ENCODE results near the gene SCIN.
"Not testable (repeated sequence)": the region's sequence is repeated elsewhere in the genome, so short reads cannot be mapped to it uniquely, and the experiment has no call there.

The SCIN gene

GRCh38 chr7:12554351-12554750 lies 16.2 kb upstream of the SCIN start:
- no peak for TF ChIP-seq CTCF (IDR thresholded peaks at IDR 0.05; ENCODE audit: low read depth, low read length, missing control alignments)
- in situ Hi-C loops (cut with HindIII; ENCODE audit: low sequenced_read_pairs), result no loop called here
- DNase-seq (ENCODE audit: low read depth), result no peak
- no peak overlapping the region for H3K4me3 ChIP-seq (ENCODE audit: low read depth, low read length)

- DNase-seq (ENCODE audit: low read depth), result no peak
- no peak for TF ChIP-seq CTCF (IDR thresholded peaks at IDR 0.05; ENCODE audit: low read depth, low read length, missing control alignments)
- in situ Hi-C loops (cut with HindIII; ENCODE audit: low sequenced_read_pairs), result no loop called here
- no peak overlapping the region for H3K4me3 ChIP-seq (ENCODE audit: low read depth, low read length)
Measured at GRCh38 chr7:12554872-12555271, 15.6 kb upstream of the SCIN start.

DNA sequence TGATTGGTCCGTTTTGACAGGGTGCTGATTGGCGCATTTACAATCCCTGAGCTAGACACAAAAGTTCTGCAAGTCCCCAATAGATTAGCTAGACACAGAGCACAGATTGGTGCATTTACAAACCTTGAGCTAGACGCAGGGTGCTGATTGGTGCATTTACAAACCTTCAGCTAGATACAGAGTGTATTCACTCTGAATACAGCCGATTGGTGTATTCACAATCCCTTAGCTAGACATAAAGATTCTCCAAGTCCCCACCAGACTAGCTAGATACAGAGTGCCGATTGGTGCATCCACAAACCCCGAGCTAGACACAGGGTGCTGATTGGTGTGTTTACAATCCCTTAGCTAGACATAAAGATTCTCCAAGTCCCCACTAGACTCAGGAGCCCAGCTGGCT lies 14.8 kb upstream of the SCIN start:
- in situ Hi-C loops (cut with HindIII; ENCODE audit: low sequenced_read_pairs); DNase-seq (ENCODE audit: low read depth); H3K4me3 ChIP-seq (ENCODE audit: low read depth, low read length): not testable (repeated sequence)

GRCh38 chr7:12556139-12556792 lies 14.3 kb upstream of the SCIN start:
- in situ Hi-C loops (cut with HindIII; ENCODE audit: low sequenced_read_pairs); DNase-seq (ENCODE audit: low read depth); H3K4me3 ChIP-seq (ENCODE audit: low read depth, low read length): not testable (repeated sequence)

DNA sequence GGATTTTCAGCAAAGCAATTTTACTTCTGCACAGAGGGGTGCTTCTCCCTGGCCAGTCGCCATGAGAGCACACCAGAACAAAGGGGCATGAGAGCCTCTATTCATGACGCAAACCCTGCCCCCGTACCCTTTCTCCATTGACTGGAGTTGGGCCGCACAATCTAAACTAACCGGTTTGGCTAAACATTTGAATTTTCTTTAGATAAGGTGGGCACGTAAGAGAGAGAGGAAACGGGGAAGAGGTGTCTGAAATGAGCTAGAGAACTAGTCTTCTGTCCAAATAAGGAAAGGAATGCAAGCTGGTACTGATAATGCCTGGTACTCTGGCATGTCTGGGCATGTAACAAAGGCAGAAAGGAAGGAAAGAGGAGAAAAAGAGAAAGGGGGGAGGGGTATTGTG lies 13.2 kb upstream of the SCIN start:
- no peak for TF ChIP-seq CTCF (IDR thresholded peaks at IDR 0.05; ENCODE audit: low read depth, low read length, missing control alignments)
- in situ Hi-C loops (cut with HindIII; ENCODE audit: low sequenced_read_pairs), result no loop called here
- no peak for DNase-seq (ENCODE audit: low read depth)
- H3K4me3 ChIP-seq (ENCODE audit: low read depth, low read length), result no peak overlapping the region

- no peak for TF ChIP-seq CTCF (IDR thresholded peaks at IDR 0.05; ENCODE audit: low read depth, low read length, missing control alignments)
- H3K4me3 ChIP-seq (ENCODE audit: low read depth, low read length), result no peak overlapping the region
- in situ Hi-C loops (cut with HindIII; ENCODE audit: low sequenced_read_pairs), result no loop called here
- no peak for DNase-seq (ENCODE audit: low read depth)
Measured at GRCh38 chr7:12564996-12565764, 5.3 kb upstream of the SCIN start.

GRCh38 chr7:12565873-12566272 lies 4.6 kb upstream of the SCIN start:
- in situ Hi-C loops (cut with HindIII; ENCODE audit: low sequenced_read_pairs), result no loop called here
- H3K4me3 ChIP-seq (ENCODE audit: low read depth, low read length), result no peak overlapping the region
- TF ChIP-seq CTCF (IDR thresholded peaks at IDR 0.05; ENCODE audit: low read depth, low read length, missing control alignments), result no peak
- no peak for DNase-seq (ENCODE audit: low read depth)

Data from astrocyte of the cerebellum (primary cell).